Thoracic aorta (tissue), 2 donors: ENCODE measurements around the gene PTPN14. TPM values are rescaled to one million over a fixed set of nuclear protein-coding genes. Genes with fewer than 3 reads are reported as not detected.

ENCODE experiments used
- ATAC-seq: fragments of 150-250 bp; one replicate; pipeline ENCODE4 v1.8.0; 2017; ENCODE audit warnings: low read depth; ENCODE audit not compliant: insufficient number of reproducible peaks, low FRiP score
- DNase-seq: peaks from one replicate; pipeline ENCODE4 v3.0.0-alpha.2; 2020; ENCODE audit warnings: low spot score
- H3K27ac ChIP-seq, 2 donors: fragments of 200-600 bp; sonication (generic); 1 replicate in 1 of 2; 2 replicates in 1 of 2; pipeline ENCODE4 v1.5.1; 2016; ENCODE audit warnings: mild to moderate bottlenecking in 2 of 2, moderate library complexity in 2 of 2
- H3K27me3 ChIP-seq: fragments of 200-600 bp; sonication (generic); replicated peaks from 2 replicates; pipeline ENCODE4 v1.6.0; 2016; ENCODE audit warnings: mild to moderate bottlenecking; ENCODE audit not compliant: insufficient read depth
- H3K36me3 ChIP-seq: fragments of 200-600 bp; sonication (generic); one replicate; pipeline ENCODE4 v1.5.1; 2016
- H3K4me1 ChIP-seq, 2 donors: fragments of 200-600 bp; sonication (generic); 1 replicate in 1 of 2; 2 replicates in 1 of 2; pipeline versions ENCODE4 v1.5.1 to v1.6.0; 2016; ENCODE audit warnings: low read depth in 2 of 2, mild to moderate bottlenecking in 1 of 2; ENCODE audit not compliant: control insufficient read depth in 1 of 2
- H3K4me3 ChIP-seq: fragments of 200-600 bp; sonication (generic); 2 replicates; pipeline ENCODE4 v1.5.1; 2016; ENCODE audit warnings: mild to moderate bottlenecking
- H3K9me3 ChIP-seq: fragments of 200-600 bp; sonication (generic); 2 replicates; pipeline ENCODE4 v1.5.1; 2016
- total RNA-seq, 2 donors: library from RNA; depleted of rRNA; stranded (reverse); fragments of >200 nt; gene quantifications; one replicate each; pipeline versions ENCODE4 v1.1.0 to v1.2.3, GENCODE V29; 2016
- TF ChIP-seq, protein P1 (sequence below): fragments of 200-600 bp; sonication (generic); IDR thresholded peaks from one replicate; pipeline ENCODE4 v1.5.1; 2019; ENCODE audit warnings: antibody characterized with exemption

Gene PTPN14
- total RNA-seq, 2 donors from 2014 or later = 33.3 to 63.8 TPM

DNA sequence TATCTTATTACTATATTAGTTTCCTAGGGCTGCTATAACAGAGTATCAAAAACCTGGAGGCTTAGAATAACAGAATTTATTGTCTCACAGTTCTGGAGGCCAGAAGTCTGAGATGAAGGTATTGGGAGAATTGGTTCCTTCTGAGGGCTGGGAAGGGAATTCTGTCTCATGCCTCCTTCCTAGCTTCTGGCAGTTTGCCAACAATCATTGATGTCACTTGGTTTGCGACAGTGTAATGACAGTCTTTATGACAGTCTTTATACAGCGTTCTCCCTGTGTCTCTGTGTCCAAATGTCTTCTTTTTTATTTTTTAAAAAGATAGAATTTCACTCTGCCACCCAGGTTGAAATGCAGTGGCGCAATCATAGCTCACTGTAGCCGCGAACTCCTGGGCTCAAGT lies 35.8 kb upstream of the PTPN14 start:
- H3K36me3 ChIP-seq = no peaks in the 10 kb centered on the region
- no peak overlapping the region for H3K4me3 ChIP-seq
- no peaks in the 10 kb centered on the region for H3K27me3 ChIP-seq
- H3K27ac ChIP-seq = no peak overlapping the region
- TF ChIP-seq, protein P1, sequence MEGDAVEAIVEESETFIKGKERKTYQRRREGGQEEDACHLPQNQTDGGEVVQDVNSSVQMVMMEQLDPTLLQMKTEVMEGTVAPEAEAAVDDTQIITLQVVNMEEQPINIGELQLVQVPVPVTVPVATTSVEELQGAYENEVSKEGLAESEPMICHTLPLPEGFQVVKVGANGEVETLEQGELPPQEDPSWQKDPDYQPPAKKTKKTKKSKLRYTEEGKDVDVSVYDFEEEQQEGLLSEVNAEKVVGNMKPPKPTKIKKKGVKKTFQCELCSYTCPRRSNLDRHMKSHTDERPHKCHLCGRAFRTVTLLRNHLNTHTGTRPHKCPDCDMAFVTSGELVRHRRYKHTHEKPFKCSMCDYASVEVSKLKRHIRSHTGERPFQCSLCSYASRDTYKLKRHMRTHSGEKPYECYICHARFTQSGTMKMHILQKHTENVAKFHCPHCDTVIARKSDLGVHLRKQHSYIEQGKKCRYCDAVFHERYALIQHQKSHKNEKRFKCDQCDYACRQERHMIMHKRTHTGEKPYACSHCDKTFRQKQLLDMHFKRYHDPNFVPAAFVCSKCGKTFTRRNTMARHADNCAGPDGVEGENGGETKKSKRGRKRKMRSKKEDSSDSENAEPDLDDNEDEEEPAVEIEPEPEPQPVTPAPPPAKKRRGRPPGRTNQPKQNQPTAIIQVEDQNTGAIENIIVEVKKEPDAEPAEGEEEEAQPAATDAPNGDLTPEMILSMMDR = no peak
- no peak for DNase-seq
- no peak for ATAC-seq
- H3K4me1 ChIP-seq = peaks cover 0 to 2% of the 10 kb centered on the region in 2 donors
- no peaks in the 10 kb centered on the region for H3K9me3 ChIP-seq

DNA sequence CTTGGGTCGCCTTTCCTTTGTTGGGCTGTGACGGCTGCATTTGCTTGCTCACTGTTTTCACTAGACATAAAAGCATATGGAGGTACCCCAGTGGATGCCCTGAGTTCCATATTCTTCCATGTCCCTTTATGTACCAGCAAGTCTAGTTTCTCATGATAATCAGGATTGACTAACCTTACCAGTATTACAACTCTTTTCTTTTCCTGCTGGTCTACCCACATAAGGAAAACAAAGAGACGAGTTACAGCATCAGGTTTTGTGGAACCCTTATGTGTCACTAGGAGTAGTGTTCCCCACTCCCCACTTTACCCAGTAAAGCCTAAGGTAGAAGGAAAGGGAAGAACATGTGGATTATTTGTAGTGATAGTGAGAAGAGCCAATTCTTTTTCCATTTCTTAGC lies 35.2 kb upstream of the PTPN14 start:
- no peaks in the 10 kb centered on the region for H3K27me3 ChIP-seq
- no peak overlapping the region for H3K4me3 ChIP-seq
- TF ChIP-seq, protein P1 = no peak
- DNase-seq (no peak), ATAC-seq (no peak)
- H3K4me1 ChIP-seq = peaks cover 0 to 7% of the 10 kb centered on the region in 2 donors
- no peak overlapping the region for H3K27ac ChIP-seq
- H3K9me3 ChIP-seq = no peaks in the 10 kb centered on the region
- no peaks in the 10 kb centered on the region for H3K36me3 ChIP-seq

DNA sequence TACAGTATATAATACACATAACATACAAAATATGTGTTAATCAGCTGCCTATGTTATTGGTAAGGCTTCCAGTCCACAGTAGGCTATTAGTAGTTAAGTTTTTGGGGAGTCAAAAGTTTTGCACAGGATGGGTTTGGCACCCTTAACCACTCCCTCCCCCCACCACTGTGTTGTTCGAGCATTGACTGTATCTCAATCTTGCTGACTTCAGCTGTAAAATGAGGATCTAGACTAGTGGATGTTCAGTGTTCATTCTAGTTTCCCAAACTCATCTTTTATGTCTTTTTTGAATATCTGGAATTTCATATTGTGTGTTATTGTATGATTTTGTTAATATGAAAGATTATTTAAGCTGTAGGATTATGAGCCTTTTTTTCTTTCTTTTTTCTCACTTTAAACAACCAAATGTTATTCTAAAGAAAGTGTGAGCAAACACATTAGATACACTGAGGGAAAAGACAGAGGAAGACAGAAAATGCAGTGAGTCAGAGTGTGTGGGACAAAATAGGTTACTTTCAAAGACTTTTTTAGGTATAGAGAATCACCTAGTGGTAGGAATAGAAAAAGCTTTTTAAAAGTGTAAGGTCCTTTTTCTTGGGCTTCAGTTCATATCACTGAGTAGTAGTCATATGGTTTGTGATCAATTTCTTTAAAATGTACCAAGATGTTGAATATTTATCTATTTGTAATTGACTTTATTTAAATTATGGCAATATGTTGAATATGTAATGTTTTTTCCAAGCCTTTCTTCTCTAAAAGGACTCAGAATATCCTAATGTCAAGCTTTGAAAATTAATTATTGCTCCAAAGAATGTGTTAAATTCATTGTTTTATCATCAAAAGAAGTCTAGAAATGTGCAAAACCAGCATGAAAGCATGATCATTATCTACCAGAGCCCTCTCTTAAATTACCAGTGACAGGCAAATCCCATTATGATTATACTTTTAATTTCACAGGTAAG lies 33.7 kb upstream of the PTPN14 start:
- no peak for DNase-seq
- TF ChIP-seq, protein P1 = peak; percentile 80
- ATAC-seq = peak; percentile 52
- Histone ChIP-seq H3K9me3 (no peaks in the 10 kb centered on the region), H3K4me1 (peaks cover 0 to 7% of the 10 kb centered on the region in 2 donors), H3K4me3 (no peak overlapping the region), H3K36me3 (no peaks in the 10 kb centered on the region), H3K27me3 (no peaks in the 10 kb centered on the region), H3K27ac (no peak overlapping the region)

DNA sequence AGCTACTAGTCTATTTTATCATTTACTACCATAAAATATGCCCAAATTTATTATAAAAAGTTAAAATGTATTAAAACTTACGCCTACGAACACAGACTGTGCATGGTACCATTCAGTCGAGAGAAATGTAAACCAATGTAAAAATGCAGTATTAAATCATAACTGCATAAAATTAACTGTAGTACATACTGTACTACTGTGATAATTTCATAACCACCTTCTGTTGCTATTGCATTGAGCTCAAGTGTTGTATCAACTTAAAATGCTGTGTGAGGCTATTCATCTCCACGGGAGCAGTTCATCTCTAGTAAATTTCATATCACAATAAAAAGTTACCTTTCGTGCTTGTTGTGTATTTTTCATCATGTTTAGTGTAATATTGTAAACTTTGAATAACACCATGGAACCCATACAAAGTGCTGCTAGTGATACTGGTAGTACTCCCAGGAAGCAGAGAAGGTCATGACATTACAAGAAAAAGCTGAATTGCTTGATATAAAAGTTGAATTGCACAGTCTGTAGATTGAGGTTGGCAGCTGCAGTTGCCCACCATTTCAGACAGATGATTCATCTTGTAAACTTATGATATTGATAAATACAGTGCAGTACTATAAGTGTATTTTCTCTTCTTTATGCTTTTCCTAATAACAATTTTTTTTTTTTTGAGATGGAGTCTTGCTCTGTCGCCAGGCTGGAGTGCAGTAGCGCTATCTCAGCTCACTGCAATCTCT lies 32.6 kb upstream of the PTPN14 start:
- H3K27ac ChIP-seq = no peak overlapping the region

More for the DNA sequence above, 32.6 kb upstream of the PTPN14 start:
- no peak overlapping the region for H3K4me3 ChIP-seq
- TF ChIP-seq, protein P1 = no peak
- DNase-seq (no peak), ATAC-seq (no peak)
- H3K36me3 ChIP-seq = no peaks in the 10 kb centered on the region
- H3K4me1 ChIP-seq = peaks cover 0 to 7% of the 10 kb centered on the region in 2 donors
- no peaks in the 10 kb centered on the region for H3K27me3 ChIP-seq
- no peaks in the 10 kb centered on the region for H3K9me3 ChIP-seq
